GM19455 (cell line): ENCODE results near the gene IFNA6.
A peak's percentile ranks its signal among the peaks of the same experiment; 100 is the strongest.
"Not testable (repeated sequence)": the region's sequence is repeated elsewhere in the genome, so short reads cannot be mapped to it uniquely, and the experiment has no call there.

Experiments used
- ATAC-seq: cut with Tn5 transposase; IDR thresholded peaks from one replicate; pipeline ENCODE4 v1.9.1; 2021; ENCODE audit not compliant: unreplicated experiment

Gene IFNA6

GRCh38 chr9:21350787-21351186 lies at the start of gene IFNA6:
Gene IFNA6, minus strand, starts transcription at chr9:21350887. Its CDS starts 0 bp downstream, at chr9:21350887.
- ATAC-seq: no peak

GRCh38 chr9:21399956-21400355 lies 49.3 kb upstream of the IFNA6 start:
- no peak for ATAC-seq

GRCh38 chr9:21398955-21399489 lies 48.3 kb upstream of the IFNA6 start:
- ATAC-seq: no peak

- ATAC-seq: peak; percentile 80
Measured at GRCh38 chr9:21395778-21396717, 45.4 kb upstream of the IFNA6 start.

GRCh38 chr9:21392270-21392669 lies 41.6 kb upstream of the IFNA6 start:
- no peak for ATAC-seq

GRCh38 chr9:21385131-21385670 lies 34.5 kb upstream of the IFNA6 start, which contains the start of gene IFNA2:
Gene IFNA2, minus strand, starts transcription at chr9:21385398. Its CDS starts 69 bp downstream, at chr9:21385329.
- no peak for ATAC-seq

- no peak for ATAC-seq
Measured at GRCh38 chr9:21383627-21384026, 32.9 kb upstream of the IFNA6 start.

- peak; percentile 99 for ATAC-seq
Measured at GRCh38 chr9:21381448-21382339, 31.0 kb upstream of the IFNA6 start.

GRCh38 chr9:21371467-21371866 lies 20.8 kb upstream of the IFNA6 start:
- ATAC-seq: not testable (repeated sequence)

- no peak for ATAC-seq
Measured at GRCh38 chr9:21367957-21368356, 17.3 kb upstream of the IFNA6 start, which contains the start of gene IFNA13. Gene IFNA13, minus strand, starts transcription at chr9:21368057. Its CDS starts 47 bp downstream, at chr9:21368010.

- peak; percentile 79 for ATAC-seq
Measured at GRCh38 chr9:21367169-21367568, 16.5 kb upstream of the IFNA6 start.

GRCh38 chr9:21362287-21362686 lies 11.6 kb upstream of the IFNA6 start:
- ATAC-seq: no peak

- peak; percentile 87 for ATAC-seq
Measured at GRCh38 chr9:21357479-21358460, 7.1 kb upstream of the IFNA6 start.

- ATAC-seq: no peak
Measured at GRCh38 chr9:21348430-21348970, 2.2 kb downstream of the IFNA6 start.

GRCh38 chr9:21340735-21341134 lies 10.0 kb downstream of the IFNA6 start:
- ATAC-seq: no peak

- no peak for ATAC-seq
Measured at GRCh38 chr9:21336457-21336856, 14.2 kb downstream of the IFNA6 start.

GRCh38 chr9:21334701-21335632 lies 15.7 kb downstream of the IFNA6 start, which contains the start of gene KLHL9:
Gene KLHL9, minus strand, starts transcription at chr9:21335404. Its CDS starts 545 bp downstream, at chr9:21334859.
- peak; percentile 88 for ATAC-seq

- ATAC-seq: no peak
Measured at GRCh38 chr9:21333226-21333625, 17.5 kb downstream of the IFNA6 start.
